OCI-LY3 (cell line): Measurements from ENCODE around the gene DDX39A.
"Not testable (repeated sequence)": the region's sequence is repeated elsewhere in the genome, so short reads cannot be mapped to it uniquely, and the experiment has no call there.

ENCODE experiments used
- CTCF ChIP-seq: fragments of 200-600, 300-600 bp; sonication (generic); IDR thresholded peaks from 2 replicates; pipeline ENCODE4 v1.5.1; 2014; ENCODE audit warnings: antibody characterized with exemption, low read length, low read depth
- EZH2phosphoT487 ChIP-seq: fragments of 200-600 bp; shearing (Covaris generic); IDR thresholded peaks from 2 replicates; pipeline ENCODE4 v1.6.1; 2018; ENCODE audit warnings: antibody characterized with exemption, mixed run types, low read depth

GRCh38 chr19:14364098-14364443 is 55.1 kb downstream of the DDX39A start:
- TF ChIP-seq CTCF, EZH2phosphoT487: not testable (repeated sequence)
